NCI-H1048 (cell line): ENCODE results near the gene BRSK1.

Experiments
- DNase-seq: peaks from one replicate; lab custom pipeline; 2025; lab: John Stamatoyannopoulos, UW

The BRSK1 gene

DNA sequence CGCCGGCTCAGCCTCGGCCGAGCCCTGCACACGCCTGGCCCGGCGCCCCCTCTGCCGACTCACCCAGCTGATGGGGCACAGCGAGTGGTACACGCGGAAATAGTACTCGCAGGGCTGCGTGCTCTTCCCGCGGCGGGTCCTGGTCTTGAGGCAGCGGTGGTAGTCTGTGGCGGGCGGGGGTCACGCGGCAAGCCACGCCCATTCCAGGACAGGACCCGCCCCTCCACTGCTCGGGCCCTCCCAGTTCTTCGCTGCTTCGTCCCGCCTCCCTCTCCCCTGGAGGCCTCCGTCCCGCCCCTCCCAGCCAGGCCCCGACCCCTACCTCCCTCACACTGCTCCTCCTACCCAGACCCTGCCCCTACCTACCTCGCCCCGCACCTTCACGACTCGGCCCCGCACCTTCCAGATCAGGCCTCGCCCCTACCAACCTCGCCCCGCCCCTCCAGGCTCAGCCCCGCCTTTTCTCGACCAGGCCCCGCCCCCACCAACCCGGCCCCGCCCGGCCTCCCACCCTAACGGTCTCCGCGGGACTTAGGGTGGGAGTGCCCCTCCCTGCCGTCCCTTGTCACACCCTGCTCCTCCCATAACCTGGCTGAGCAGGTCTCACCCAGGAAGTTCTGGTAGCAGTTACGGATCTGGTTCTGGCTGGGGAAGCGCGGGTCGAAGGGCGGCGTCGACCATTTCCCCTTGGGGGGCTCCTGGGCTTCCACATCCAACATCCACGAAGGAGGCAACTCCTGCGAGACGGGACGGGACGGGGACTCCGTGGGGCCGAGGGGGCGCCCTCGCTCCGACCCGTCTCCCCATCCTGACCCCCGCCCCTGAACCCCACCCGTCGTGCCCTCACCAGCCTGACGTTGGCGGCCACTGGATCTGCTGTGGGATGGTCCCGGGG lies 70.3 kb downstream of the BRSK1 start:
- no peak for DNase-seq

DNA sequence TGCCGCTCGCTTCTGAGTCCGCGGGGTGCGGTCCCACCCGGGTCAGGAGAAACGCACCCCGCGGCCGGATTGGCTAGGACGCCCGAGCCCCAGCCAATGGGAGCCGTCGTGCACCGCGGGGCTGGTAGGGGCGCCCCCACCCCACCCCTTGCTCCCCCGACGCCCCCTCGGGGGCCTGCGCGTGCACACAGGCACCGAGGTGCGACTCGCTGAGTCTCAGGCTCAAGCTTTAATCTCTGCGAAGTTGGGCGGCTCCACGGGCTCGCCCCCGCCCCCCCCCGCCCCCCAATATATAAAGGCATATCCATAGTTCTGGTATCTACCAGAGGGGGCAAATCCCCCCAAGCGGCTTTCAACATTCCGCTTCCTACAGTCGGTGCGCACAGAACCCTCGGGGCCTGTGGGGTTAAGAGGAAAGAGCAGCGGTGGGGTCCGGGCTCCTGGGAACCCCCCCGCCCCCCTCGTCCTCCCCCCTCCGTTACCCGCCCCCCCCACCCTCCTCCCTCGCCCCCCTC lies 71.0 kb downstream of the BRSK1 start, which contains the start of gene COX6B2:
COX6B2 (minus strand) TSS at position 22 of the 515 bp plus-strand sequence. CDS start 198 bp downstream, outside the sequence.
- DNase-seq, result no peak

DNA sequence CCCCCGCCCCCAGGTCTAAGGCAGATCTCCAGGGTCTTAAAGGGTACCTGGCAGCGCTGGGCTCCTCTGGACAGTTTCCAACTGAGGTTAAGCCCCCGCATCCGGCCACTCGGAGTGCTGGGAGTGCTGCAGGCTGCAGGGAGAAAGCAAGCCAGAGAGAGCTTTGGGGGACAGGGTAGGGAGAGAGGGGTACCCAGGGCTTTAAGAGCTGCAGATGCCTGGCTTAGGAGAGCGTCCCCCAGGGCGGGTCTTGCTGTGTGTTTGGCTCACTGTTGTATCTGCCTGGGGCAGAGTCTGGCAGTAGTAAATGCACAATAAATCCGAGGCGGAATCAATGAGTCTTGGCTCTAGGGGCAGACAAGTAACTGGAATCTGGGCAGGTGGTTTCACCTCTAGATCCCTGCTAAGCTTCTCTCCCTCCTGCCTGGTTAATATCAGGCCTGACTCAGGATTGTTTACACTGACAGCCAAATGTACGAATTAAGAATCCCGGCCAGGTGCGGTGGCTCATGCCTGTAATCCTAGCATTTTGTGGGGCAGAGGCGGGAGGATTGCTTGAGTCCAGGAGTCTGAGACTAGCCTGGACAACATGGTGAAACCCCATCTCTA lies 71.5 kb downstream of the BRSK1 start:
- DNase-seq, result no peak

- DNase-seq, result no peak
Measured at GRCh38 chr19:55358493-55358892, 74.7 kb downstream of the BRSK1 start.

GRCh38 chr19:55358943-55359908 lies 75.4 kb downstream of the BRSK1 start:
- DNase-seq, result no peak

DNA sequence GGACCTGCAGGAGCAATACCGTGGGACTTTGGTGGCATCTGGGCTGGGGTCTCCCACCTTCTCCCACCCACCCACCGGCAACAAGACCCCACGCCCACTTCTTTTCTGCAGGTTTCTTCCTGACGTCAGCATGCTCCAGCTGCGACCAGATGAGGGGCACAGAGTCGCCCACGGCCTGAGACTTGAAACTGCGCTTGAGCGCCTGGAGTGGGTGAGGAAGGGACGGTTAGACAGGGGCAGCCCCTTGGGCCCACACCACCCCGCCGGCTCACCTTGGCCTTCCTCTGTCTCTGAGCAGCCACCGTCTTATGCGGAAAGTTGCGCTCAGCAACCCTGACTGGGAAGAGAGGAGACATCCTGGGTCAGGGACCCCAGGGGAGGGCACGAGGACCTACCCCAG lies 77.1 kb downstream of the BRSK1 start:
- no peak for DNase-seq
